ENCODE data around the gene PMPCA. TPM values are rescaled to one million over a fixed set of nuclear protein-coding genes. Genes with fewer than 3 reads are reported as not detected.

Gene PMPCA
- 53.5 TPM for polyA plus RNA-seq (2013, experiment 1 of 2)
- 51.3 TPM for polyA plus RNA-seq (2013, experiment 2 of 2)

GRCh38 chr9:136410500-136411287 lies at the start of gene PMPCA, which contains the start of gene ENTR1:
Gene PMPCA, plus strand, starts transcription at chr9:136410658. Its CDS starts 11 bp downstream, at chr9:136410669.
Gene ENTR1, minus strand, starts transcription at chr9:136410614. Its CDS starts 217 bp downstream, at chr9:136410397.
- Histone ChIP-seq H3K27me3 (ENCODE audit: insufficient read depth, low read length) (no peaks in the 10 kb centered on the region), H3K36me3 (ENCODE audit: insufficient read depth, low read length) (peaks cover 70% of the 10 kb centered on the region), H3K4me3 (ENCODE audit: low read length) (peak within 1 kb of the TSS; percentile 83), H3K4me1 (ENCODE audit: insufficient read depth, low read length) (peaks cover 6% of the 10 kb centered on the region), H3K9me3 (ENCODE audit: insufficient read depth, low read depth, low read length) (no peaks in the 10 kb centered on the region), H3K27ac (ENCODE audit: low read depth, low read length) (peak within 1 kb of the TSS; percentile 86), H3K9ac (ENCODE audit: low read depth, low read length) (peak within 1 kb of the TSS; percentile 98)
- under 1% methylated on average over 83 of the region's 83 CpGs for WGBS

- Histone ChIP-seq H3K4me1 (ENCODE audit: insufficient read depth, low read length) (peaks cover 3% of the 10 kb centered on the region; the same call in 1 of the 2 replicates), H3K36me3 (ENCODE audit: insufficient read depth, low read length) (peaks cover 14% of the 10 kb centered on the region; the same call in 1 of the 2 replicates), H3K9me3 (ENCODE audit: insufficient read depth, low read depth, low read length) (no peaks in the 10 kb centered on the region), H3K4me3 (ENCODE audit: low read length) (no peak overlapping the region), H3K27me3 (ENCODE audit: insufficient read depth, low read length) (no peaks in the 10 kb centered on the region), H3K9ac (ENCODE audit: low read depth, low read length) (no peak overlapping the region), H3K27ac (ENCODE audit: low read depth, low read length) (no peak overlapping the region)
- WGBS = 92% methylated on average over 43 of the region's 43 CpGs
These were observed 49.3 kb upstream of the PMPCA start for GRCh38 chr9:136361047-136361753.

- Histone ChIP-seq H3K36me3 (ENCODE audit: insufficient read depth, low read length) (peaks cover 11% of the 10 kb centered on the region; the same call in 1 of the 2 replicates), H3K9ac (ENCODE audit: low read depth, low read length) (no peak overlapping the region), H3K27ac (ENCODE audit: low read depth, low read length) (no peak overlapping the region), H3K4me3 (ENCODE audit: low read length) (no peak overlapping the region), H3K27me3 (ENCODE audit: insufficient read depth, low read length) (no peaks in the 10 kb centered on the region), H3K9me3 (ENCODE audit: insufficient read depth, low read depth, low read length) (no peaks in the 10 kb centered on the region), H3K4me1 (ENCODE audit: insufficient read depth, low read length) (peaks cover 3% of the 10 kb centered on the region; the same call in 1 of the 2 replicates)
- WGBS = 92% methylated on average over 26 of the region's 26 CpGs
These were observed 48.6 kb upstream of the PMPCA start for GRCh38 chr9:136361754-136362449.

- H3K27me3 ChIP-seq (ENCODE audit: insufficient read depth, low read length) = no peaks in the 10 kb centered on the region
- H3K4me3 ChIP-seq (ENCODE audit: low read length) = no peak overlapping the region
- WGBS = 93% methylated on average over 5 of the region's 6 CpGs
- H3K27ac ChIP-seq (ENCODE audit: low read depth, low read length) = no peak overlapping the region
- H3K9ac ChIP-seq (ENCODE audit: low read depth, low read length) = no peak overlapping the region
- peaks cover 3% of the 10 kb centered on the region; the same call in 1 of the 2 replicates for H3K4me1 ChIP-seq (ENCODE audit: insufficient read depth, low read length)
- H3K9me3 ChIP-seq (ENCODE audit: insufficient read depth, low read depth, low read length) = no peaks in the 10 kb centered on the region
- peaks cover 11% of the 10 kb centered on the region; the same call in 1 of the 2 replicates for H3K36me3 ChIP-seq (ENCODE audit: insufficient read depth, low read length)
These were observed 48.0 kb upstream of the PMPCA start for GRCh38 chr9:136362450-136362784.

- 3% methylated on average over 94 of the region's 97 CpGs for WGBS
- Histone ChIP-seq H3K36me3 (ENCODE audit: insufficient read depth, low read length) (peaks cover 11% of the 10 kb centered on the region; the same call in 1 of the 2 replicates), H3K4me1 (ENCODE audit: insufficient read depth, low read length) (peaks cover 3% of the 10 kb centered on the region; the same call in 1 of the 2 replicates), H3K27ac (ENCODE audit: low read depth, low read length) (peak within 1 kb of the TSS; percentile 88), H3K27me3 (ENCODE audit: insufficient read depth, low read length) (no peaks in the 10 kb centered on the region), H3K9ac (ENCODE audit: low read depth, low read length) (peak within 1 kb of the TSS; percentile 98), H3K4me3 (ENCODE audit: low read length) (peak within 1 kb of the TSS; percentile 95), H3K9me3 (ENCODE audit: insufficient read depth, low read depth, low read length) (no peaks in the 10 kb centered on the region)
These were observed 47.1 kb upstream of the PMPCA start, which contains the start of gene DNLZ for GRCh38 chr9:136363106-136363948. Gene DNLZ, minus strand, starts transcription at chr9:136363744. Its CDS starts 30 bp downstream, at chr9:136363714.

GRCh38 chr9:136363949-136364748 lies 46.3 kb upstream of the PMPCA start:
- Histone ChIP-seq H3K4me3 (ENCODE audit: low read length) (peak overlapping the region; percentile 95; the same call in 1 of the 2 replicates), H3K36me3 (ENCODE audit: insufficient read depth, low read length) (peaks cover 11% of the 10 kb centered on the region; the same call in 1 of the 2 replicates), H3K4me1 (ENCODE audit: insufficient read depth, low read length) (peaks cover 3% of the 10 kb centered on the region; the same call in 1 of the 2 replicates), H3K27ac (ENCODE audit: low read depth, low read length) (no peak overlapping the region), H3K9ac (ENCODE audit: low read depth, low read length) (no peak overlapping the region), H3K27me3 (ENCODE audit: insufficient read depth, low read length) (no peaks in the 10 kb centered on the region), H3K9me3 (ENCODE audit: insufficient read depth, low read depth, low read length) (no peaks in the 10 kb centered on the region)
- WGBS = 85% methylated on average over 54 of the region's 54 CpGs

DNA sequence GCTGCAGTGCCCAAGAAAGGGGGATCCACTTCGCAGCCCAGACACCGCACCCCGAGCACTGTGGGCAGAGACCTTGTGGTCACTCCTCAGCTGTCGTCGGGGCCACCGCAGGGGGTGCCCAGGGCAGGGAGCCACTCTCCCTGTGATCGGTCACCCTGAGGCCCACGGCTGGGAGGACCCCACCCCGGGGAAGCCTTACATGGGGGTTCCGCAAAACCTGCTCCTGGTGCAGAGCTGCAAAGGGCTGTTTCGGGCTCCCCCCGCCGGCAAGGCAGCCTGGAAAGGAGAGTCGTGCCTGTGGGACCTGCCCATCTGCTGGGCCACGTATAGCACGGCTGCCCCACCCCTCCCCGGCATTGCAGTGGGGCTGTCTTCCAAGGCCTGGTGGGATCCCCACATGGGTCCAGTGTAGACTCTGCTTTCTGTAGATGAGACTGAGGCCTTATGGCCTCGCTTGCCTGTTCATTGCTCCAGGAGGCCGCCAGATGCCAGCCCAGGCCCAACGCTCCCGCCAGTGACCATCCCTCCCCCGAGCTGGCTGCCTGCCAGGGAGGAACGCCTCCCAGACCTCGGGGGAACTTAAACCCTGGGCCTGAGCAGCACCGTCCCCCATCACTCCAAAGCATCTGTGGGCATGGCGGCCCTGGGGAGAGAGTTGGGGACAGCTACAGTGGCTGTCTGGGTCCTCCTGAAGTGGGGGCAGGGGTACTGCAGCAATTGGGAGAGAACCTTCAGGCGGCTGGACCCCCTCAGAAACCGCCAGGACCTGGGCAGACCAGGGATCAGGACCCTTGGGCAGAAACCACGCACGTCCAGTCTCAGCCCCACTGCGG lies 45.3 kb upstream of the PMPCA start:
- no peaks in the 10 kb centered on the region for H3K27me3 ChIP-seq (ENCODE audit: insufficient read depth, low read length)
- no peak overlapping the region for H3K9ac ChIP-seq (ENCODE audit: low read depth, low read length)
- no peaks in the 10 kb centered on the region for H3K9me3 ChIP-seq (ENCODE audit: insufficient read depth, low read depth, low read length)
- no peak overlapping the region for H3K4me3 ChIP-seq (ENCODE audit: low read length)
- no peak overlapping the region for H3K27ac ChIP-seq (ENCODE audit: low read depth, low read length)
- whole genome bisulfite sequencing = 92% methylated on average over 31 of the region's 31 CpGs
- peaks cover 11% of the 10 kb centered on the region; the same call in 1 of the 2 replicates for H3K36me3 ChIP-seq (ENCODE audit: insufficient read depth, low read length)
- peaks cover 3% of the 10 kb centered on the region; the same call in 1 of the 2 replicates for H3K4me1 ChIP-seq (ENCODE audit: insufficient read depth, low read length)

GRCh38 chr9:136365775-136366222 lies 44.7 kb upstream of the PMPCA start:
- H3K27ac ChIP-seq (ENCODE audit: low read depth, low read length) = no peak overlapping the region
- 89% methylated on average over 9 of the region's 9 CpGs for WGBS
- H3K9ac ChIP-seq (ENCODE audit: low read depth, low read length) = no peak overlapping the region

DNA sequence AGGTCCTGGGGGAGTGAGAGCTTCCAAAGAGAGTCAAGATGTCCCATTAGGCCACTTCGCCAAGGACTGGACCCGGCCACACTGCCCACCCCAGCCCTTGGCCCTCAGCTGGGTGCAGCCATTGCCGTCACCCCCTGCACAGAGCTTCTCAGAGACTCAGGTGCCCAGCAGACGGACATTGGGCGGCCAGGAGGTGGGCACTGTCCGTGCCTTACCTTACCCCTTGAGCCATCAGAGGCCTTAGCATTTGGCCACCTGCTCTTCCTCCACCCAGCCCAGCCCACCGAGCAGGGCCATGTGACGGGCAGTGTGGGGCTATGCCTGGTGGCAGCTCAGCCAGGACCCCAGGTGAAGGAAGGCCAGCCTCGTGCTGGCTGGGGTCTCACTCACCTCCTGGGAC lies 43.6 kb upstream of the PMPCA start:
- H3K36me3 ChIP-seq (ENCODE audit: insufficient read depth, low read length) = 0 out of 2 replicates have a peak, but pooled peaks cover under 1% of the 10 kb centered on the region
- 93% methylated on average over 9 of the region's 9 CpGs for WGBS

More at GRCh38 chr9:136365775-136366222, 44.7 kb upstream of the PMPCA start:
- Histone ChIP-seq H3K4me1 (ENCODE audit: insufficient read depth, low read length) (peaks cover 3% of the 10 kb centered on the region; the same call in 1 of the 2 replicates), H3K36me3 (ENCODE audit: insufficient read depth, low read length) (peaks cover 9% of the 10 kb centered on the region; the same call in 1 of the 2 replicates), H3K4me3 (ENCODE audit: low read length) (no peak overlapping the region), H3K9me3 (ENCODE audit: insufficient read depth, low read depth, low read length) (no peaks in the 10 kb centered on the region), H3K27me3 (ENCODE audit: insufficient read depth, low read length) (no peaks in the 10 kb centered on the region)

More for the DNA sequence above, 43.6 kb upstream of the PMPCA start:
- no peak overlapping the region for H3K4me3 ChIP-seq (ENCODE audit: low read length)
- H3K4me1 ChIP-seq (ENCODE audit: insufficient read depth, low read length) = peaks cover 3% of the 10 kb centered on the region; the same call in 1 of the 2 replicates
- no peaks in the 10 kb centered on the region for H3K9me3 ChIP-seq (ENCODE audit: insufficient read depth, low read depth, low read length)
- no peaks in the 10 kb centered on the region for H3K27me3 ChIP-seq (ENCODE audit: insufficient read depth, low read length)
- no peak overlapping the region for H3K9ac ChIP-seq (ENCODE audit: low read depth, low read length)
- no peak overlapping the region for H3K27ac ChIP-seq (ENCODE audit: low read depth, low read length)

Measured in HUES64 (cell line).